SK-N-SH treated with all-trans-retinoic acid at 6 μM for 48 hours (cell line): ENCODE data around the gene ZNF850.
"Not testable (repeated sequence)": the region's sequence is repeated elsewhere in the genome, so short reads cannot be mapped to it uniquely, and the experiment has no call there.

Experiments
- ATAC-seq: fragments of 200-7000 bp; cut with Tn5 transposase; 3 replicates; pipeline ENCODE4 v1.9.1; 2020; ENCODE audit warnings: mild to moderate bottlenecking, moderate library complexity
- ARNTL ChIP-seq: fragments of 450-650 bp; formaldehyde crosslinking; IDR thresholded peaks from 2 replicates; pipeline ENCODE4 v1.5.0; 2020; ENCODE audit warnings: low read depth, mild to moderate bottlenecking, moderate library complexity, borderline replicate concordance
- CSDC2 ChIP-seq: fragments of 250-450 bp; sonication (Bioruptor Pico); IDR thresholded peaks from 2 replicates; pipeline ENCODE4 v1.5.0; 2020; ENCODE audit warnings: mild to moderate bottlenecking, moderate library complexity
- PPARA ChIP-seq: fragments of 250-450 bp; sonication (Bioruptor Pico); IDR thresholded peaks from 2 replicates; pipeline ENCODE4 v1.5.0; 2020; ENCODE audit warnings: mild to moderate bottlenecking, borderline replicate concordance
- RARB ChIP-seq: fragments of 250-450 bp; sonication (Bioruptor Pico); IDR thresholded peaks from 2 replicates; pipeline ENCODE4 v1.8.0; 2021; ENCODE audit warnings: mild to moderate bottlenecking, moderate library complexity
- TCF4 ChIP-seq: fragments of 250-450 bp; sonication (Bioruptor Pico); IDR thresholded peaks from 2 replicates; pipeline ENCODE4 v1.8.0; 2021; ENCODE audit warnings: mild to moderate bottlenecking, moderate library complexity, borderline replicate concordance
- TOX ChIP-seq: fragments of 250-450 bp; sonication (Bioruptor Pico); IDR thresholded peaks from 2 replicates; pipeline ENCODE4 v1.8.0; 2021; ENCODE audit warnings: mild to moderate bottlenecking, moderate library complexity, borderline replicate concordance
- ZC3H10 ChIP-seq: fragments of 250-450 bp; sonication (Bioruptor Pico); IDR thresholded peaks from 2 replicates; pipeline ENCODE4 v1.5.1; 2021; ENCODE audit warnings: mild to moderate bottlenecking, moderate library complexity
- ZFP3 ChIP-seq: fragments of 250-450 bp; sonication (Bioruptor Pico); IDR thresholded peaks from 2 replicates; pipeline ENCODE4 v1.5.0; 2020; ENCODE audit warnings: mild to moderate bottlenecking, moderate library complexity
- ZFP30 ChIP-seq: fragments of 450-650 bp; formaldehyde crosslinking; IDR thresholded peaks from 2 replicates; pipeline ENCODE4 v1.5.0; 2022; ENCODE audit warnings: mild to moderate bottlenecking, moderate library complexity
- ZNF565 ChIP-seq: fragments of 450-650 bp; formaldehyde crosslinking; conservative IDR thresholded peaks from 2 replicates; pipeline ENCODE4 v1.5.0; 2020; ENCODE audit warnings: low read depth, mild to moderate bottlenecking, moderate library complexity
- ZNF70 ChIP-seq: fragments of 450-650 bp; formaldehyde crosslinking; IDR thresholded peaks from 2 replicates; pipeline ENCODE4 v1.5.0; 2020; ENCODE audit warnings: mild to moderate bottlenecking, moderate library complexity
- ZNF8 ChIP-seq: fragments of 450-650 bp; formaldehyde crosslinking; IDR thresholded peaks from 2 replicates; pipeline ENCODE4 v1.5.0; 2020; ENCODE audit warnings: mild to moderate bottlenecking, moderate library complexity
- TF ChIP-seq, protein P1 (sequence below): fragments of 250-450 bp; sonication (Bioruptor Pico); IDR thresholded peaks from 2 replicates; pipeline ENCODE4 v1.5.1; 2021; ENCODE audit warnings: mild to moderate bottlenecking, moderate library complexity
- TF ChIP-seq, protein P2 (sequence below): fragments of 250-450 bp; sonication (Bioruptor Pico); IDR thresholded peaks from 2 replicates; pipeline ENCODE4 v1.5.1; 2020; ENCODE audit warnings: low read depth, mild to moderate bottlenecking, moderate library complexity
- TF ChIP-seq, protein P3 (sequence below): fragments of 250-450 bp; sonication (Bioruptor Pico); IDR thresholded peaks from 2 replicates; pipeline ENCODE4 v1.5.0; 2020; ENCODE audit warnings: mild to moderate bottlenecking, moderate library complexity
- TF ChIP-seq, protein P4 (sequence below): fragments of 250-450 bp; sonication (Bioruptor Pico); IDR thresholded peaks from 2 replicates; pipeline ENCODE4 v1.8.0; 2020; ENCODE audit warnings: mild to moderate bottlenecking, moderate library complexity, borderline replicate concordance
- TF ChIP-seq, protein P5 (sequence below): fragments of 250-450 bp; sonication (Bioruptor Pico); IDR thresholded peaks from 2 replicates; pipeline ENCODE4 v1.8.0; 2021; ENCODE audit warnings: low read depth, mild to moderate bottlenecking, moderate library complexity, borderline replicate concordance

ZNF850 gene

DNA sequence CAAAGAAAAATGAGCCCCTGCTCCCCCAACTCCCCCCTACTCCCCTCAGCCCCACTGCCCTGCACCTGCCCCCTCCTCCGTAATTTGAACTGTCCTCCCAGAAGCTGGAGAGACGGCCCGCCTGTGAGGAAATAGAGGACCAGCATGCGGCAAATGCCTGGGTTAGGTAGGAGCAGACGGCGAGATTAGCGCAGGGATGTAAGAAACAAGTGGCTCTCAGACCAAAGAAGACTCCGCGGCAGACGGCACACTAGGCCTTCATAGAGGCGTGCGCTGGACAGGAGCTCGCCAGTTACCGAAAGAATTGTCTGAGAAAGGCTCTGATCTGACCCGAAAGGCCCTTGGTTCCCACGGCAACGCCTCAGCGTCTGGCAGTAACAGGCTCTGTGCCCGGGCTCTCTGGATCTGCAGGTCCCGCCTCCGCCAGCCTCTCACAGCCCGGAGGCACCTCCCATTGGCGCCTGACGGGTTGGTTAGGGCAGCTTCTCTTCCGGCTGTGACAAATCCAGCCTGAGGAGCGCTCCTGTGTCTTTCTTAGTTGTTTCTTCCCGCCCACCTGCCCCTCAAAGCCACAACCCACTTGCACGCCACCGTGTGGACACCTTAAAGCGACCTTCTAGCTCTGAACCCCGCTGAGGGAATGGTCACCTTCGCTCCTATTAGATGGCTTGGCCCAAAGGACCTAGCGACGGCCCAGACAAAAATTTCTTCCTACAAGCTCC lies 19.0 kb upstream of the ZNF850 start:
- peak; percentile 88 for ATAC-seq

DNA sequence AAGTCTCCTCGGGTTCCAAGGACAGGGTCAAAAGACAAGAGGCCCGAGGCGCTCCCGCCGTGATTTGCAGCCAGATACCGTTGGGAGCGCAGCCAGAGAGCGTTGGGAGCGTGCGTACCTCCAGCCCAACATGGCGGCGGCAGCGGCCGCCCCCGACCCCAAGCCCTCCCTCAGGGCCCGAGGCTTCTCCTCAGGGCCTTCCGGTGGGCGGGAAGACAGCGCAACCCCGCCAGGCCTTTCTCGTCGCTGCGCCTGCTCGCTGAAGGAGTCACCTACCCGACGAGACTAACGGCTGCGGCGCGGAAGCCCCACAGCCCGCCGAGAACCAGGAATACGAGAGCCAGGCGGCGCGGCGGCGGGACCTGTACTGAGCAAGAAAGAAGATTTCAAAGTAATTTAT lies 3.2 kb upstream of the ZNF850 start:
- TF ChIP-seq, protein P1, sequence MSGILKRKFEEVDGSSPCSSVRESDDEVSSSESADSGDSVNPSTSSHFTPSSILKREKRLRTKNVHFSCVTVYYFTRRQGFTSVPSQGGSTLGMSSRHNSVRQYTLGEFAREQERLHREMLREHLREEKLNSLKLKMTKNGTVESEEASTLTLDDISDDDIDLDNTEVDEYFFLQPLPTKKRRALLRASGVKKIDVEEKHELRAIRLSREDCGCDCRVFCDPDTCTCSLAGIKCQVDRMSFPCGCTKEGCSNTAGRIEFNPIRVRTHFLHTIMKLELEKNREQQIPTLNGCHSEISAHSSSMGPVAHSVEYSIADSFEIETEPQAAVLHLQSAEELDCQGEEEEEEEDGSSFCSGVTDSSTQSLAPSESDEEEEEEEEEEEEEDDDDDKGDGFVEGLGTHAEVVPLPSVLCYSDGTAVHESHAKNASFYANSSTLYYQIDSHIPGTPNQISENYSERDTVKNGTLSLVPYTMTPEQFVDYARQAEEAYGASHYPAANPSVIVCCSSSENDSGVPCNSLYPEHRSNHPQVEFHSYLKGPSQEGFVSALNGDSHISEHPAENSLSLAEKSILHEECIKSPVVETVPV, result no peak
- TF ChIP-seq ZNF70 (CRISPR knock-in tag) (no peak), RARB (CRISPR knock-in tag) (no peak), ZFP30 (CRISPR knock-in tag) (no peak)
- TF ChIP-seq, protein P2, sequence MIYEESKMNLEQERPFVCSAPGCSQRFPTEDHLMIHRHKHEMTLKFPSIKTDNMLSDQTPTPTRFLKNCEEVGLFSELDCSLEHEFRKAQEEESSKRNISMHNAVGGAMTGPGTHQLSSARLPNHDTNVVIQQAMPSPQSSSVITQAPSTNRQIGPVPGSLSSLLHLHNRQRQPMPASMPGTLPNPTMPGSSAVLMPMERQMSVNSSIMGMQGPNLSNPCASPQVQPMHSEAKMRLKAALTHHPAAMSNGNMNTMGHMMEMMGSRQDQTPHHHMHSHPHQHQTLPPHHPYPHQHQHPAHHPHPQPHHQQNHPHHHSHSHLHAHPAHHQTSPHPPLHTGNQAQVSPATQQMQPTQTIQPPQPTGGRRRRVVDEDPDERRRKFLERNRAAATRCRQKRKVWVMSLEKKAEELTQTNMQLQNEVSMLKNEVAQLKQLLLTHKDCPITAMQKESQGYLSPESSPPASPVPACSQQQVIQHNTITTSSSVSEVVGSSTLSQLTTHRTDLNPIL (CRISPR knock-in tag), result no peak
- no peak for ATAC-seq

DNA sequence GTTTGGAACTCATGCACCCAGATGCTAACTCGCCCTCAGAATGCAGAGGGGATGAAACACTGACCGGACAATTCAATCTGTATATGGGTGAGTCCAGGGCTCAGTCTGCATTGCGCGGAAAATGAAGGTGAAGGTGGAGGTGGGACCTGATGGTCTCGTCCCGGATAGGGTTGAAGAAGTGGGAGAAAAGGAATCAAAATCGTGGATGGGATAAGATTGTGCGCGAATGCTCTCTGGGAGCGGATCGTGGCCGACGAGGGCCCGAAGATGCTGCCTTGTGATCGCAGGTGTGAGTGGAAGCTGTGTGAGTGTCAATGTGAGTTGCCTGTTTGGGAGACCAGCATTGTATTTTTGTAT lies 594 bp upstream of the ZNF850 start:
- TF ChIP-seq TOX (CRISPR knock-in tag), result no peak
- no peak for ATAC-seq

DNA sequence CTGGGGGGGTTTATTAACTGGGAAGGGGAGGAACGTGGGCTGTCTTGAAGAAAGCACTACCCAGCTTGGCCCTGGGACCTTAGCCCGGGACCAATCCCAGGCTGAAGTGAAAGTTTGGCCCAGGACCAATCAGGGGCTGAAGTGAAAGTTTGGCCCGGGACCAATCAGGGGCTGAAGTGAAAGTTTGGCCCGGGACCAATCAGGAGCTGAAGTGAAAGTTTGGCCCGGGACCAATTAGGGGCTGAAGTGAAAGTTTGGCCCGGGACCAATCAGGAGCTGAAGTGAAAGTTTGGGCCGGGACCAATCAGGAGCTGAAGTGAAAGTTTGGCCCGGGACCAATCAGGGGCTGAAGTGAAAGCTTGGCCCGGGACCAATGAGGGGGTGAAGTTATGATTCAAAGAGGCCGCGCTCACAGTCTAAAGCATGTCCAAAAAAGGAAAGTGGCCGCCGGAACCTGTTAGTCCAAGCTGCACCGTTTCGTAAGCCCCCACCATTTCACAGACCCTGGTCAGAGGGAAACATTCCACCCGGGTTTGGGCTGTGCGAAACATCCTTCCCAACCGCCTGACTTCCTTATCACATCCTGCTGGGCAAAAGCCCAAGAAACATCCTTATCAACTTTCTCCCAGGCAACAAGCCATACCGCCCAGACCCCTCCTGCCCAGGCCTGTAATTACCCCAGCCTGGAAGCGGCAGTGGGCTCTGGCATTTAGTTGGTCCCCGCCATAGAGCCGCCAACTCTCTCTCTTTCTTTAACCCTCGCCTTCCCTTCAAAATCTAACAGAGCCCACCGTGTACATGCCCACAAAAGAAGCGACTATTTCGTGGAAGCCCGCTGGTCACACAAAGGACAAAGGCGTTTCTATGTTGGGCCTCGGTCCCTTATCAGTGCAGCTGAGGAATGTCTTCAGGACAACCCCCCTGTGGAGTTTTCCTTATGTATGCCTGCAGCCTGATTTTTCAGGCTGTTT lies 1.1 kb downstream of the ZNF850 start:
- ATAC-seq, result peak; percentile 20; the same call in 2 of the 3 replicates
- TF ChIP-seq TCF4 (CRISPR knock-in tag), result peak; percentile 31; the same call in 1 of the 2 replicates
- TF ChIP-seq, protein P3, sequence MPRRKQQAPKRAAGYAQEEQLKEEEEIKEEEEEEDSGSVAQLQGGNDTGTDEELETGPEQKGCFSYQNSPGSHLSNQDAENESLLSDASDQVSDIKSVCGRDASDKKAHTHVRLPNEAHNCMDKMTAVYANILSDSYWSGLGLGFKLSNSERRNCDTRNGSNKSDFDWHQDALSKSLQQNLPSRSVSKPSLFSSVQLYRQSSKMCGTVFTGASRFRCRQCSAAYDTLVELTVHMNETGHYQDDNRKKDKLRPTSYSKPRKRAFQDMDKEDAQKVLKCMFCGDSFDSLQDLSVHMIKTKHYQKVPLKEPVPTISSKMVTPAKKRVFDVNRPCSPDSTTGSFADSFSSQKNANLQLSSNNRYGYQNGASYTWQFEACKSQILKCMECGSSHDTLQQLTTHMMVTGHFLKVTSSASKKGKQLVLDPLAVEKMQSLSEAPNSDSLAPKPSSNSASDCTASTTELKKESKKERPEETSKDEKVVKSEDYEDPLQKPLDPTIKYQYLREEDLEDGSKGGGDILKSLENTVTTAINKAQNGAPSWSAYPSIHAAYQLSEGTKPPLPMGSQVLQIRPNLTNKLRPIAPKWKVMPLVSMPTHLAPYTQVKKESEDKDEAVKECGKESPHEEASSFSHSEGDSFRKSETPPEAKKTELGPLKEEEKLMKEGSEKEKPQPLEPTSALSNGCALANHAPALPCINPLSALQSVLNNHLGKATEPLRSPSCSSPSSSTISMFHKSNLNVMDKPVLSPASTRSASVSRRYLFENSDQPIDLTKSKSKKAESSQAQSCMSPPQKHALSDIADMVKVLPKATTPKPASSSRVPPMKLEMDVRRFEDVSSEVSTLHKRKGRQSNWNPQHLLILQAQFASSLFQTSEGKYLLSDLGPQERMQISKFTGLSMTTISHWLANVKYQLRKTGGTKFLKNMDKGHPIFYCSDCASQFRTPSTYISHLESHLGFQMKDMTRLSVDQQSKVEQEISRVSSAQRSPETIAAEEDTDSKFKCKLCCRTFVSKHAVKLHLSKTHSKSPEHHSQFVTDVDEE (CRISPR knock-in tag), result no peak
- no peak for TF ChIP-seq ZC3H10 (CRISPR knock-in tag)
- TF ChIP-seq ZFP30 (CRISPR knock-in tag), result no peak
- TF ChIP-seq, protein P4, sequence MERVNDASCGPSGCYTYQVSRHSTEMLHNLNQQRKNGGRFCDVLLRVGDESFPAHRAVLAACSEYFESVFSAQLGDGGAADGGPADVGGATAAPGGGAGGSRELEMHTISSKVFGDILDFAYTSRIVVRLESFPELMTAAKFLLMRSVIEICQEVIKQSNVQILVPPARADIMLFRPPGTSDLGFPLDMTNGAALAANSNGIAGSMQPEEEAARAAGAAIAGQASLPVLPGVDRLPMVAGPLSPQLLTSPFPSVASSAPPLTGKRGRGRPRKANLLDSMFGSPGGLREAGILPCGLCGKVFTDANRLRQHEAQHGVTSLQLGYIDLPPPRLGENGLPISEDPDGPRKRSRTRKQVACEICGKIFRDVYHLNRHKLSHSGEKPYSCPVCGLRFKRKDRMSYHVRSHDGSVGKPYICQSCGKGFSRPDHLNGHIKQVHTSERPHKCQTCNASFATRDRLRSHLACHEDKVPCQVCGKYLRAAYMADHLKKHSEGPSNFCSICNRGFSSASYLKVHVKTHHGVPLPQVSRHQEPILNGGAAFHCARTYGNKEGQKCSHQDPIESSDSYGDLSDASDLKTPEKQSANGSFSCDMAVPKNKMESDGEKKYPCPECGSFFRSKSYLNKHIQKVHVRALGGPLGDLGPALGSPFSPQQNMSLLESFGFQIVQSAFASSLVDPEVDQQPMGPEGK, result no peak
- TF ChIP-seq ZNF8 (CRISPR knock-in tag), result no peak
- TF ChIP-seq PPARA, result no peak

DNA sequence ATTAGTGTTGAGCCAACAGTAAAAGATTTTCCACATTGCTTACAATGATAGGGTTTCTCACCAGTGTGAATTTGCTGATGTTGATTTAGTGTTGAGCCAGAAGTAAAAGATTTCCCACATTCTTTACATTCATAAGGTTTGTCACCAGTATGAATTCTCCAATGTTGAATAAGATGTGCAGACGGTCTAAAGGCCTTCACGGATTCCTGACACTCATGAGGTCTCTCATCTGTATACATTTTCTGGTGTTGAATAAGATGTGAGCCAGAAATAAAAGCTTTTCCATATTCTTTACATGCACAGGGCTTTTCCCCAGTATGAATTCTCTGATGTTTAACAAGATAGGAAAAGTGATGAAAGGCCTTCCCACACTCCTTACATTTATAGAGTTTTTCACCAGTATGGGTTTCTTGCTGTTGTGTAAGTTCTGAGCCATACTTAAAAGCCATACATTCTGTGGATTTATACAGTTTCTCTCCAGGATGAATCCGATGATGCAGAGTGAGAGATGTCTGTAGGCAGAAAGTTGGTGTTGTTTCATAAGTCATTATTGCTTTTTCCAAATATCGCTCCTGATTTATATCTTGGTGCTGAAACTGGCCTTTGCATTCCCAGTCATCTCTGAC lies 22.4 kb downstream of the ZNF850 start:
- no peak for ATAC-seq
- TF ChIP-seq ZFP3 (CRISPR knock-in tag) (no peak), ZNF565 (CRISPR knock-in tag) (no peak), ARNTL (no peak), TOX (CRISPR knock-in tag) (no peak), ZC3H10 (CRISPR knock-in tag) (no peak), CSDC2 (CRISPR knock-in tag) (no peak)
- TF ChIP-seq, protein P2 (CRISPR knock-in tag), result no peak
- TF ChIP-seq, protein P5, sequence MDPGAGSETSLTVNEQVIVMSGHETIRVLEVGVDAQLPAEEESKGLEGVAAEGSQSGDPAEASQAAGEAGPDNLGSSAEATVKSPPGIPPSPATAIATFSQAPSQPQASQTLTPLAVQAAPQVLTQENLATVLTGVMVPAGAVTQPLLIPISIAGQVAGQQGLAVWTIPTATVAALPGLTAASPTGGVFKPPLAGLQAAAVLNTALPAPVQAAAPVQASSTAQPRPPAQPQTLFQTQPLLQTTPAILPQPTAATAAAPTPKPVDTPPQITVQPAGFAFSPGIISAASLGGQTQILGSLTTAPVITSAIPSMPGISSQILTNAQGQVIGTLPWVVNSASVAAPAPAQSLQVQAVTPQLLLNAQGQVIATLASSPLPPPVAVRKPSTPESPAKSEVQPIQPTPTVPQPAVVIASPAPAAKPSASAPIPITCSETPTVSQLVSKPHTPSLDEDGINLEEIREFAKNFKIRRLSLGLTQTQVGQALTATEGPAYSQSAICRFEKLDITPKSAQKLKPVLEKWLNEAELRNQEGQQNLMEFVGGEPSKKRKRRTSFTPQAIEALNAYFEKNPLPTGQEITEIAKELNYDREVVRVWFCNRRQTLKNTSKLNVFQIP (CRISPR knock-in tag), result no peak

DNA sequence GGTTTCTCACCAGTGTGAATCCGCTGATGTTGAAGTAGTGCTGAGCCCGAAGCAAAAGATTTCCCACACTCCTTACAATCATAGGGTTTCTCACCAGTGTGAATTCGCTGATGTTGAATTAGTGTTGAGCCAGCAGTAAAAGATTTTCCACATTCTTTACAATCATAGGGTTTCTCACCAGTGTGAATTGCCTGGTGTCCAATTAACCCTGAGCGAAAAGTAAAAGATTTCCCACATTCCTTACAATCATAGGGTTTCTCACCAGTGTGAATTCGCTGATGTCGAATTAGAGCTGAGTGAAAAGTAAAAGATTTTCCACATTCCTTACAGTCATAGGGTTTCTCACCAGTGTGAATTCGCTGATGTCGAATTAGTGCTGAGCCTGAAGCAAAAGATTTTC lies 23.0 kb downstream of the ZNF850 start:
- ATAC-seq, result not testable (repeated sequence)
